Chondrocyte (in vitro differentiated cells): Measurements from ENCODE around the gene INO80E. TPM values are rescaled to one million over a fixed set of nuclear protein-coding genes. Genes with fewer than 3 reads are reported as not detected.
"Not testable (repeated sequence)": the region's sequence is repeated elsewhere in the genome, so short reads cannot be mapped to it uniquely, and the experiment has no call there.

Source experiments
- DNase-seq: peaks from one replicate; pipeline ENCODE4 v3.0.0; 2021; ENCODE audit warnings: mixed read lengths, low spot score
- H3K27ac Mint-ChIP-seq: one replicate; pipeline ENCODE4 v1.8.0; 2021; ENCODE audit warnings: mild to moderate bottlenecking, moderate library complexity, mixed read lengths; ENCODE audit not compliant: unreplicated experiment
- H3K27me3 Mint-ChIP-seq: 2 replicates; pipeline ENCODE4 v1.8.0; 2021; ENCODE audit warnings: low read depth, mixed read lengths
- H3K36me3 Mint-ChIP-seq: 2 replicates; pipeline ENCODE4 v1.8.0; 2021; ENCODE audit warnings: low read depth, mixed read lengths
- H3K4me1 Mint-ChIP-seq: 2 replicates; pipeline ENCODE4 v1.8.0; 2021; ENCODE audit warnings: low read depth, mild to moderate bottlenecking, mixed read lengths
- H3K4me3 Mint-ChIP-seq: one replicate; pipeline ENCODE4 v1.8.0; 2021; ENCODE audit warnings: mild to moderate bottlenecking, moderate library complexity, mixed read lengths; ENCODE audit not compliant: unreplicated experiment
- H3K9me3 Mint-ChIP-seq: 2 replicates; pipeline ENCODE4 v1.8.0; 2021; ENCODE audit warnings: low read depth, mixed read lengths
- CTCF ChIP-seq: fragments of 200-600 bp; sonication (generic); IDR thresholded peaks from 2 replicates; pipeline ENCODE4 v1.5.0; 2021; ENCODE audit warnings: antibody characterized with exemption, mild to moderate bottlenecking, moderate library complexity
- total RNA-seq: library from RNA; stranded (reverse); gene quantifications from 3 replicates; pipeline ENCODE4 v1.2.1, GENCODE V29; 2021

Gene INO80E
- total RNA-seq, 1 donor from 2014 or later: 57.1 TPM

GRCh38 chr16:30016555-30017276 is 20.7 kb downstream of the INO80E start:
- Mint-ChIP-seq H3K9me3 (no peaks in the 10 kb centered on the region), H3K36me3 (no peaks in the 10 kb centered on the region), H3K4me3 (no peak overlapping the region), H3K27me3 (peaks cover 7% of the 10 kb centered on the region), H3K27ac (no peak overlapping the region), H3K4me1 (peaks cover 10% of the 10 kb centered on the region)
- no peak for TF ChIP-seq CTCF
- no peak for DNase-seq

GRCh38 chr16:30017277-30017656 is 21.2 kb downstream of the INO80E start:
- no peak for TF ChIP-seq CTCF
- Mint-ChIP-seq H3K4me3 (no peak overlapping the region), H3K27me3 (peaks cover 3% of the 10 kb centered on the region), H3K4me1 (peaks cover 5% of the 10 kb centered on the region), H3K9me3 (no peaks in the 10 kb centered on the region), H3K36me3 (no peaks in the 10 kb centered on the region), H3K27ac (no peak overlapping the region)
- DNase-seq: no peak

GRCh38 chr16:30017937-30018336 is 21.9 kb downstream of the INO80E start:
- not testable (repeated sequence) for H3K9me3 Mint-ChIP-seq, H3K4me3 Mint-ChIP-seq, H3K27me3 Mint-ChIP-seq, DNase-seq, H3K4me1 Mint-ChIP-seq, H3K27ac Mint-ChIP-seq, H3K36me3 Mint-ChIP-seq

GRCh38 chr16:30018731-30019158 is 22.7 kb downstream of the INO80E start:
- Mint-ChIP-seq H3K4me1 (peaks cover 5% of the 10 kb centered on the region), H3K9me3 (no peaks in the 10 kb centered on the region), H3K27ac (no peak overlapping the region), H3K4me3 (no peak overlapping the region), H3K27me3 (peaks cover 3% of the 10 kb centered on the region), H3K36me3 (no peaks in the 10 kb centered on the region)
- no peak for TF ChIP-seq CTCF
- no peak for DNase-seq

- TF ChIP-seq CTCF: no peak
- DNase-seq: no peak
- Mint-ChIP-seq H3K4me1 (peaks cover 5% of the 10 kb centered on the region), H3K36me3 (no peaks in the 10 kb centered on the region), H3K27ac (no peak within 1 kb of the TSS), H3K27me3 (peaks cover 18% of the 10 kb centered on the region), H3K9me3 (no peaks in the 10 kb centered on the region), H3K4me3 (no peak within 1 kb of the TSS)
Observed at GRCh38 chr16:30022887-30023286, 26.8 kb downstream of the INO80E start, which contains the start of gene C16orf92. C16orf92 (plus strand) TSS chr16:30023198; CDS start chr16:30023341, 143 bp downstream.

- Mint-ChIP-seq H3K9me3 (no peaks in the 10 kb centered on the region), H3K27me3 (peaks cover 20% of the 10 kb centered on the region), H3K4me1 (peaks cover 5% of the 10 kb centered on the region), H3K4me3 (no peak overlapping the region), H3K36me3 (no peaks in the 10 kb centered on the region), H3K27ac (no peak overlapping the region)
- TF ChIP-seq CTCF: no peak
- DNase-seq: no peak
Observed at GRCh38 chr16:30023586-30023985, 27.5 kb downstream of the INO80E start.
